ENCODE measurements around the gene NCKAP5. TPM values are rescaled to one million over a fixed set of nuclear protein-coding genes. Genes with fewer than 3 reads are reported as not detected.

The NCKAP5 gene
- total RNA-seq, 1 experiment from 2014 or later = 8.5 TPM

DNA sequence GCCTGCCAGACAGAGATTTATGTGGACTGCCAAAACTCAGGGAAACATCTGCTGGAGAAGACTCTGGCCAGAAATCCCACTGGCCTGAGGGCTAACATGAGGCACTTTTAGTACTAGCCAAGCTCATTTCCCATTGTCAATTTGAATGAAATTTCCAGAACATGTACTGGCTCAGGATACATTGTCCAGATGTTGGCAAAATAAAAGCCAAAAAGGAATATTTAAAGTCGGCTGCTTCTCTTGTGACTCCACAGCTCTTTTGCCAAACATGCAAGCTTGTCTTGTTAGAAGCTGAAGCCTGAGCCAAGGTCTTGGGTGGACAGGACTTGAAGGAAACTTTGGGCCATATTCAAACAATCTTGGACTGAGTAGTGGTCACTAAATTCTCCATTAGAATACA, 215.5 kb downstream of the NCKAP5 start:
- in situ Hi-C loops (cut with HindIII; ENCODE audit: low pct_unique_long_range_greater_than_20kb, low sequenced_read_pairs) = no loop called here
- DNase-seq (ENCODE audit: low read depth, low spot score) = no peak

- in situ Hi-C loops (cut with HindIII; ENCODE audit: low pct_unique_long_range_greater_than_20kb, low sequenced_read_pairs) = no loop called here
- no peak for DNase-seq (ENCODE audit: low read depth, low spot score)
Observed at GRCh38 chr2:133346654-133347053, 221.6 kb downstream of the NCKAP5 start.

DNA sequence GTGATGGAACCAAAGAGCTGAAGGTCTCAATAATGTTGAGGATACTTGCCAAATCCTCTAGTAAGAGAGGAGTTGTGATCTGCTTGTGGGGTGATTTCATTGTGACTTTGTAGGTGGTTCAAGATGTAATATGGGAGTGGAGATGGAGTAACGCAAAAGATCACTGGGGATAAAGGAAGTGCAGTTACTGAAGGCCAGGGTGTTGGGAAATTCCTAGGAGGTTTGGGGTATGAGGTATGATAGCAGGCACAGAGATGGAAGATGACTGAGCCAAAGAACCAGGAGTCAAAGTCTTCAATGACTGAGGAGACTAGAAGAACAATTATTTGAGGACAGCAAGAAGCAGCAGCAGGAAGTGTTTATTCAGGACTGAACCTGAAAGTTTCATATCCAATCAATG, 222.6 kb downstream of the NCKAP5 start:
- DNase-seq (ENCODE audit: low read depth, low spot score) = no peak
- in situ Hi-C loops (cut with HindIII; ENCODE audit: low pct_unique_long_range_greater_than_20kb, low sequenced_read_pairs) = no loop called here

DNA sequence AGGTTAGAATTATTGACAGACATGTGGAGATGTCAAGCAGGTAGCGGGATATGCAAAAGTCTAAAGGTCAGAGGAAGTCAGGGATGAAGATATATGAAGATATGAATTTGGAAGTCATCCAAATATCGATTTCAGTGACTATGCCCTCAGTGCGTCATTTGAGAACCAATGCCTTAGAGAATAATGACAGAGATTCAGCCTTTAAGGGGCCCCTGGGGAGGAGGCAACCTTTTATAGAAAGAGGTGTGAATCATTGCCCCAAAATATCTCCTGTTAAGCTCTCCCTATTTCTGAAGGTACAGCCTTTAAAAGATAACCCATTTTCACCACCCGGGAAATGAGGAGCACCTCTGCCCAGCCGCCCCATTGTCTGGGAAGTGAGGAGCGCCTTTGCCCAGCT, 223.4 kb downstream of the NCKAP5 start:
- DNase-seq (ENCODE audit: low read depth, low spot score) = peak; percentile 9
- in situ Hi-C loops (cut with HindIII; ENCODE audit: low pct_unique_long_range_greater_than_20kb, low sequenced_read_pairs) = no loop called here

GRCh38 chr2:133343018-133343352, 225.3 kb downstream of the NCKAP5 start:
- in situ Hi-C loops (cut with HindIII; ENCODE audit: low pct_unique_long_range_greater_than_20kb, low sequenced_read_pairs) = no loop called here
- no peak for DNase-seq (ENCODE audit: low read depth, low spot score)

GRCh38 chr2:133342286-133343017, 225.8 kb downstream of the NCKAP5 start:
- in situ Hi-C loops (cut with HindIII; ENCODE audit: low pct_unique_long_range_greater_than_20kb, low sequenced_read_pairs) = no loop called here
- DNase-seq (ENCODE audit: low read depth, low spot score) = no peak

DNA sequence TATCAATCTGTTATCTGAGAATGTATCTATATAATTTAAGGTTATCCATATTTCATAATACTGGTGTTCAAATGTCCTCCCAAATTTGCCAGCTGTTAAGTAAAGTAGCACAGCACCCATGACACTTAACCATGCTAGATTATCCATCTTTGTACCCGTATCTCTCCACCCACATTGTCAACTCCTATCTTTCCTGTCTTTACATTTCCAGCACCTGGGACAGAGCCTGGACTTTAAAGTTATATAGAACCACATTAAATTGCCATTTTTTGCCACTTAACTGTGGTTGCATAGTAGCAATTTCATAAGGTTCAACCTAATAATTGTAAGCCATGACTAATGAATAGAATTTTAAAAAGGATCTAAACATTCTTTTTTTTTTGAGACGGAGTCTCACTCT, 226.7 kb downstream of the NCKAP5 start:
- in situ Hi-C loops (cut with HindIII; ENCODE audit: low pct_unique_long_range_greater_than_20kb, low sequenced_read_pairs) = no loop called here
- DNase-seq (ENCODE audit: low read depth, low spot score) = no peak

GRCh38 chr2:133338224-133338623, 230.0 kb downstream of the NCKAP5 start:
- in situ Hi-C loops (cut with HindIII; ENCODE audit: low pct_unique_long_range_greater_than_20kb, low sequenced_read_pairs) = no loop called here
- no peak for DNase-seq (ENCODE audit: low read depth, low spot score)

DNA sequence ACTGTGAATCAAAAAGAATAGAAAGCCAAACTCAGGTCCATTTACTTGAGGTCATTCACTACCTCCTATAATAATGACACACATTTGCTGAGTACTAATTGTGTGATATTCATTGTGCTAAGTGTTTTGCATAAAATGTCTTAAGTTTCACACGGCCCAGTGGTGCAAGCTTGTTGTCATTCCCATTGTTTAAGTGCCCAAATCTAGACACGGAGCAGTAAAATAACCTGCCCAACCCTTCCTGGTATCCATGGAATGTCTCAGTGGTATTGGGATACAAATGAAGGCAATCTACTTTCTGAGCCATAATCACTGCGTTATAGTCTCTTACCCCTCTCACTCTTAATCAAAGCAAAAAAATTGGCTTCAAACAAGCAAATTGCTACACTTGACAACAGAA, 233.3 kb downstream of the NCKAP5 start:
- in situ Hi-C loops (cut with HindIII; ENCODE audit: low pct_unique_long_range_greater_than_20kb, low sequenced_read_pairs) = no loop called here
- DNase-seq (ENCODE audit: low read depth, low spot score) = no peak

- DNase-seq (ENCODE audit: low read depth, low spot score) = no peak
- in situ Hi-C loops (cut with HindIII; ENCODE audit: low pct_unique_long_range_greater_than_20kb, low sequenced_read_pairs) = no loop called here
Observed at GRCh38 chr2:133333181-133333580, 235.1 kb downstream of the NCKAP5 start.

- in situ Hi-C loops (cut with HindIII; ENCODE audit: low pct_unique_long_range_greater_than_20kb, low sequenced_read_pairs) = no loop called here
- no peak for DNase-seq (ENCODE audit: low read depth, low spot score)
Observed at GRCh38 chr2:133331436-133331835, 236.8 kb downstream of the NCKAP5 start.

DNA sequence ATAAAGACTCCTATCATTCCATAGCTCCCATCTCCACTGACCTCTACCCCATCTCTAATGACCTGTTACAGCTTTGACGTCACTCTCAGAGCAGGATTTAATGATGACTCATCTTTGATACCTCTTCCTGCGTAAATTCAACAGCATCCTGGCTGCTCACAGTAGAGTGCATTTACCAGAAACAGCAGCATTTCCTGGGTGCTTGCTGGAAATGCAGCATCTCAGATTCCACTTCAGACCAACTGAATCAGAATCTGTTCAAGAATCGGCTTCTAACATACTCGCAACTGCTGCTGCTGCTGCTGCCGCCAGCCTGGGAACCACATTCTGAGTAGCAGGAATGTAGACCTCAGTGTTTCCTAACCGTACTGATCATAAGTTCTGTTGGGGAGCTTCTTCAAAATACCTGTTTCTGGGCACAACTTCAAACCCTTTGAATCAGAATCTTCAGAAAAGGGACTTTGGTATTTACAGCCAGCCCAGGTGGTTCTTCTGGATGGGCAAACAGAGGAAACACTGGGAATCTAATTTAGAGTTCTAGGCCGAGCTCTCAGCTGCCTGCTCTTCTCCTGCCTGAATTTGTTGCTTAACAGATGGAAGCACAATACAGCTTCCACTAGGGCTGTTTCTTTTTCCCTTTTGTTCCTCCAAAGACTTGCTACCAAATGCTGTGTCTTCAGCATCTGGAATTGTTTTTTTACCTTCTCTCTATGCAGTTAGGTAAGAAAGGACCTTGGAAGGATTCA, 241.4 kb downstream of the NCKAP5 start:
- DNase-seq (ENCODE audit: low read depth, low spot score) = peak; percentile 34
- in situ Hi-C loops (cut with HindIII; ENCODE audit: low pct_unique_long_range_greater_than_20kb, low sequenced_read_pairs) = no loop called here

DNA sequence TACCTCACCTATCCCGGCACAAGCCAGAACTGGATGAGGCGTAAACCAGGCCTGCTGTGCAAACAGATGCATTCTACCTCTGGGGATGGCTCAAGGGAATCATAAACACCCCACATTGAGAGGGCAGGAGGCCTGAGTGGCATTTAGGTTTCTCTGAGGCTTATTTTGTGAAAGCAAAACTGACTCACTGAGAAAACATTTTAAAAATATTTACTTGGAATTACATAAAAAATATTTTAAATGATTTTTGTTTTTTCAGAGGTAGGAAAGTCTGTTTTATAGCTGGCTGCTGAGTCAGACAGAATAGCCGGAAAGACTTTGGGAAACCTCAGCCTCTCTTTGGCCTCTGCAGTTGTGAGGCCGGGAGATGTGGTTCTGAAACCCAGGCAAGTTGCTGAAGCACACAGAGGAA, 244.1 kb downstream of the NCKAP5 start:
- DNase-seq (ENCODE audit: low read depth, low spot score) = no peak
- in situ Hi-C loops (cut with HindIII; ENCODE audit: low pct_unique_long_range_greater_than_20kb, low sequenced_read_pairs) = no loop called here

- no peak for DNase-seq (ENCODE audit: low read depth, low spot score)
- in situ Hi-C loops (cut with HindIII; ENCODE audit: low pct_unique_long_range_greater_than_20kb, low sequenced_read_pairs) = no loop called here
Observed at GRCh38 chr2:133322909-133323308, 245.4 kb downstream of the NCKAP5 start.

GRCh38 chr2:133317178-133317577, 251.1 kb downstream of the NCKAP5 start:
- in situ Hi-C loops (cut with HindIII; ENCODE audit: low pct_unique_long_range_greater_than_20kb, low sequenced_read_pairs) = no loop called here
- no peak for DNase-seq (ENCODE audit: low read depth, low spot score)

GRCh38 chr2:133316557-133316956, 251.7 kb downstream of the NCKAP5 start:
- in situ Hi-C loops (cut with HindIII; ENCODE audit: low pct_unique_long_range_greater_than_20kb, low sequenced_read_pairs) = no loop called here
- DNase-seq (ENCODE audit: low read depth, low spot score) = no peak

- in situ Hi-C loops (cut with HindIII; ENCODE audit: low pct_unique_long_range_greater_than_20kb, low sequenced_read_pairs) = no loop called here
Observed at GRCh38 chr2:133315280-133315679, 253.0 kb downstream of the NCKAP5 start.

DNA sequence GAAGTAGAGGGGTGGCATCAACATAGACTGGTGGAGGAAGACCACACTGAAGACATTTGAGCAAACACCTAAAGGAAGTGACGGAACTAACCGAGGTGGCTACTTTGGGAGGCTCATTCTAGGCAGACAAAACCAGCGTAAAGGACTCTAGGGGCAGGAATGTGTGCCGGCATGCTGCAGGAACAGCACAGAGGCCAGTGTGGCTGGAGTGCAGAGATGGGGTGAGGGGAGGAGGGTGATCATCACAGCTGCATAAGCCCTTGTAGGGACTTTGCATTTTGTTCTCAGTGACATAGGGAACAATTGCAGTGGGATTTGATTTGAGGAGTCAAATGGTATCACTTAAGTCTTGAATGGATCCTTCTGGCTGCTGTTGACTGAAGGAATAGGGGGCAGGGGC, 253.5 kb downstream of the NCKAP5 start:
- in situ Hi-C loops (cut with HindIII; ENCODE audit: low pct_unique_long_range_greater_than_20kb, low sequenced_read_pairs) = no loop called here
- DNase-seq (ENCODE audit: low read depth, low spot score) = no peak

More at GRCh38 chr2:133315280-133315679, 253.0 kb downstream of the NCKAP5 start:
- no peak for DNase-seq (ENCODE audit: low read depth, low spot score)

- DNase-seq (ENCODE audit: low read depth, low spot score) = peak; percentile 16
- in situ Hi-C loops (cut with HindIII; ENCODE audit: low pct_unique_long_range_greater_than_20kb, low sequenced_read_pairs) = no loop called here
Observed at GRCh38 chr2:133312038-133312729, 256.1 kb downstream of the NCKAP5 start.
